Naive thymus-derived CD4-positive, alpha-beta T cell (primary cell): ENCODE data around the gene CDH4. TPM values are rescaled to one million over a fixed set of nuclear protein-coding genes. Genes with fewer than 3 reads are reported as not detected.

ENCODE experiments used
- ATAC-seq: fragments of 150-1000 bp; cut with Tn5 transposase; 2 replicates; pipeline ENCODE4 v1.10.0; 2021; ENCODE audit warnings: mild to moderate bottlenecking, moderate library complexity
- CTCF ChIA-PET: fragments of 350-600 bp; sonication (Branson Sonifier 250); formaldehyde crosslinking; loops from one replicate; lab custom pipeline; 2021; ENCODE audit warnings: antibody characterized with exemption; lab: Charles Lee
- POLR2A ChIA-PET: fragments of 350-600 bp; sonication (Branson Sonifier 250); formaldehyde crosslinking; loops from one replicate; lab custom pipeline; 2021; ENCODE audit warnings: antibody characterized with exemption, inconsistent platforms; lab: Charles Lee
- DNase-seq, 9 donors: peaks; one replicate each; pipeline versions ENCODE4 v3.0.0 to v3.0.0-alpha.2; 2020 to 2022; ENCODE audit warnings: mixed read lengths in 1 of 9
- H3K27ac ChIP-seq: one replicate; pipeline ENCODE4 v1.7.0; 2013; ENCODE audit warnings: mild to moderate bottlenecking, low read depth, low read length, moderate library complexity
- H3K27me3 ChIP-seq, 2 donors: one replicate each; pipeline ENCODE4 v1.7.0; 2013; ENCODE audit warnings: low read length in 2 of 2, mild to moderate bottlenecking in 2 of 2, moderate library complexity in 2 of 2; ENCODE audit not compliant: control insufficient read depth in 2 of 2, insufficient read depth in 2 of 2
- H3K36me3 ChIP-seq, 3 experiments: 1 replicate in 2 of 3; 2 replicates in 1 of 3; pipeline ENCODE4 v1.7.0; 2013; ENCODE audit warnings: low read length in 3 of 3, mild to moderate bottlenecking in 3 of 3, moderate library complexity in 1 of 3; ENCODE audit not compliant: insufficient read depth in 3 of 3, control insufficient read depth in 2 of 3
- H3K4me1 ChIP-seq, 2 donors: one replicate each; pipeline ENCODE4 v1.7.0; 2013; ENCODE audit warnings: low read length in 2 of 2, mild to moderate bottlenecking in 2 of 2, moderate library complexity in 1 of 2; ENCODE audit not compliant: control insufficient read depth in 2 of 2, insufficient read depth in 2 of 2
- H3K4me3 ChIP-seq: 2 replicates; pipeline ENCODE4 v1.7.0; 2013; ENCODE audit warnings: mild to moderate bottlenecking, low read length
- H3K9me3 ChIP-seq, 3 experiments: 1 replicate in 2 of 3; 2 replicates in 1 of 3; pipeline ENCODE4 v1.7.0; 2013; ENCODE audit warnings: low read length in 3 of 3; ENCODE audit not compliant: control insufficient read depth in 2 of 3
- H3K27ac Mint-ChIP-seq, 9 donors: one replicate each; pipeline ENCODE4 v1.8.0; 2020 to 2022; ENCODE audit warnings: mixed read lengths in 9 of 9, mild to moderate bottlenecking in 8 of 9, moderate library complexity in 5 of 9, inconsistent platforms in 2 of 9
- H3K27me3 Mint-ChIP-seq, 5 donors: one replicate each; pipeline ENCODE4 v1.8.0; 2021 to 2022; ENCODE audit warnings: mixed read lengths in 5 of 5, mild to moderate bottlenecking in 1 of 5
- H3K36me3 Mint-ChIP-seq, 5 donors: one replicate each; pipeline ENCODE4 v1.8.0; 2020 to 2022; ENCODE audit warnings: mixed read lengths in 5 of 5, mild to moderate bottlenecking in 3 of 5, inconsistent platforms in 1 of 5
- H3K4me1 Mint-ChIP-seq, 7 donors: one replicate each; pipeline ENCODE4 v1.8.0; 2020 to 2022; ENCODE audit warnings: mixed read lengths in 7 of 7, mild to moderate bottlenecking in 3 of 7, inconsistent platforms in 1 of 7
- H3K4me3 Mint-ChIP-seq, 10 donors: one replicate each; pipeline ENCODE4 v1.8.0; 2020 to 2022; ENCODE audit warnings: mild to moderate bottlenecking in 10 of 10, mixed read lengths in 10 of 10, moderate library complexity in 6 of 10, inconsistent platforms in 2 of 10
- H3K9me3 Mint-ChIP-seq, 11 donors: one replicate each; pipeline ENCODE4 v1.8.0; 2020 to 2022; ENCODE audit warnings: mixed read lengths in 11 of 11, mild to moderate bottlenecking in 4 of 11, inconsistent platforms in 1 of 11, moderate library complexity in 1 of 11
- intact Hi-C, 2 donors: fragments of 100-400 bp; cut with micrococcal nuclease; formaldehyde crosslinking; loops; one replicate each; pipeline ENCODE4 v1.15.1; 2023
- polyA plus RNA-seq, 2 donors: library from polyadenylated mRNA; unstranded; fragments of 300-500 nt; fragmentation: Illumina TruSeq; gene quantifications; one replicate each; pipeline ENCODE4 v1.2.3, GENCODE V29; 2021
- total RNA-seq, 6 experiments: library from RNA in 5 of 6; stranded (reverse) in 5 of 6; gene quantifications; 1 replicate in 5 of 6; 2 replicates in 1 of 6; pipeline ENCODE4 v1.2.3 and lab custom pipeline; 2021 to 2026

Gene CDH4
- total and polyA plus RNA-seq, 7 experiments from 2014 or later = 0.05 to 0.43 (median 0.14) TPM; not detected in 1

DNA sequence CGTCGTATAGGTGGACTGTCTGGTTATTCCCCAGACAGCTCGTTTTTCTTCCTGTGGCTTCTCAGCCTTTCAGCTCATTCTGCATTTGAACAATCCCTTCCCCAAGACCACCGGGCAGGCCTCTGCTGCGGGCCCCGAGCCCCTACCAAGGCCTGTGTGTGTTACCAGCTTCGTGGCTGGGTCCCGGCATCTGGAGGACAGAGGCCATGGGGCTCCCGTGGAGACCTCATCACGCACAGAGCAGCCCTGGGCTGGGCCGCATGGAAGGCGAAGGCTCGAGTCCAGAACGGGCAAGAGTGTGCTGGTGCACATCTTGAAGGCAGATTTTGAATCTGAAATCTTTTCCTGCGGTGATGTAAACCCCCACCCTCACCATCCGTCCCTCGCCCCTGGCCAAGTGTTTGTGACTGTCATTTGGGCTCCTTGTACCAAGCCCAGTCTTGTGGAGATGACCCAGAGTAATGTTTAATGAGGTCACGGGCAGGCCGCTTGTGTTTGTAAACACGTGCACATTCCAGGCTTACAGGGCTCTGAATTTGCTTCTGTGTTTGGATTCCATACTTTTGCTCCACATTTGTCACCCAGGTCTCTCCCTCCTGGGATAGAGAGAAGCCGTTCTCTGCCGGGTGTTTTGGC is 119.6 kb downstream of the CDH4 start:
- no peak for ATAC-seq
- Mint-ChIP-seq H3K4me1 (no peaks in the 10 kb centered on the region), H3K27me3 (peaks cover 0 to 5% (median 0%) of the 10 kb centered on the region in 5 donors), H3K9me3 (peaks cover 0 to 5% (median under 1%) of the 10 kb centered on the region in 11 donors), H3K36me3 (no peaks in the 10 kb centered on the region), H3K27ac (no peak overlapping the region), H3K4me3 (no peak overlapping the region)
- Histone ChIP-seq H3K4me3 (no peak overlapping the region), H3K27ac (no peak overlapping the region), H3K27me3 (no peaks in the 10 kb centered on the region), H3K4me1 (no peaks in the 10 kb centered on the region), H3K36me3 (no peaks in the 10 kb centered on the region), H3K9me3 (no peaks in the 10 kb centered on the region)
- DNase-seq = no peak
- CTCF ChIA-PET = no interaction called here
- intact Hi-C loops = no loop called here
- POLR2A ChIA-PET = no interaction called here

- no peaks in the 10 kb centered on the region for H3K9me3 ChIP-seq
- no peak for DNase-seq
- intact Hi-C loops = no loop called here
- no peak overlapping the region for H3K4me3 Mint-ChIP-seq
- CTCF ChIA-PET = no interaction called here
- no peaks in the 10 kb centered on the region for H3K36me3 Mint-ChIP-seq
- H3K4me3 ChIP-seq = no peak overlapping the region
- peaks cover 0 to 4% (median 0%) of the 10 kb centered on the region in 5 donors for H3K27me3 Mint-ChIP-seq
- POLR2A ChIA-PET = no interaction called here
- no peaks in the 10 kb centered on the region for H3K36me3 ChIP-seq
- H3K27me3 ChIP-seq = no peaks in the 10 kb centered on the region
- no peak overlapping the region for H3K27ac ChIP-seq
- no peak for ATAC-seq
- H3K9me3 Mint-ChIP-seq = peaks cover 0 to 4% (median 2%) of the 10 kb centered on the region in 11 donors
- H3K27ac Mint-ChIP-seq = no peak overlapping the region
- H3K4me1 Mint-ChIP-seq = no peaks in the 10 kb centered on the region
- no peaks in the 10 kb centered on the region for H3K4me1 ChIP-seq
Observed at GRCh38 chr20:61372137-61373054, 120.3 kb downstream of the CDH4 start.

- ChIA-PET CTCF (no interaction called here), POLR2A (no interaction called here)
- H3K36me3 ChIP-seq = no peaks in the 10 kb centered on the region
- Mint-ChIP-seq H3K4me1 (no peaks in the 10 kb centered on the region), H3K9me3 (peaks cover 0 to 4% (median 2%) of the 10 kb centered on the region in 11 donors), H3K27me3 (peaks cover 0 to 4% (median 0%) of the 10 kb centered on the region in 5 donors), H3K4me3 (no peak overlapping the region), H3K36me3 (no peaks in the 10 kb centered on the region), H3K27ac (no peak overlapping the region)
- no peak for ATAC-seq
- H3K4me1 ChIP-seq = no peaks in the 10 kb centered on the region
- H3K27ac ChIP-seq = no peak overlapping the region
- intact Hi-C loops = no loop called here
- H3K9me3 ChIP-seq = no peaks in the 10 kb centered on the region
- DNase-seq = no peak
- H3K4me3 ChIP-seq = no peak overlapping the region
- H3K27me3 ChIP-seq = no peaks in the 10 kb centered on the region
Observed at GRCh38 chr20:61373055-61373399, 121.0 kb downstream of the CDH4 start.

GRCh38 chr20:61373956-61374545 is 122.0 kb downstream of the CDH4 start:
- POLR2A ChIA-PET = no interaction called here
- peaks cover 0 to 4% (median 0%) of the 10 kb centered on the region in 5 donors for H3K27me3 Mint-ChIP-seq
- Histone ChIP-seq H3K27me3 (no peaks in the 10 kb centered on the region), H3K4me3 (no peak overlapping the region), H3K9me3 (no peaks in the 10 kb centered on the region), H3K36me3 (no peaks in the 10 kb centered on the region), H3K4me1 (no peaks in the 10 kb centered on the region), H3K27ac (no peak overlapping the region)
- H3K36me3 Mint-ChIP-seq = no peaks in the 10 kb centered on the region
- peaks cover 0 to 4% (median 2%) of the 10 kb centered on the region in 11 donors for H3K9me3 Mint-ChIP-seq
- CTCF ChIA-PET = no interaction called here
- no peaks in the 10 kb centered on the region for H3K4me1 Mint-ChIP-seq
- ATAC-seq (no peak), DNase-seq (no peak)
- intact Hi-C loops = no loop called here
- H3K27ac Mint-ChIP-seq = no peak overlapping the region
- H3K4me3 Mint-ChIP-seq = no peak overlapping the region

GRCh38 chr20:61376541-61377240 is 124.6 kb downstream of the CDH4 start:
- Histone ChIP-seq H3K9me3 (no peaks in the 10 kb centered on the region), H3K4me1 (no peaks in the 10 kb centered on the region), H3K36me3 (no peaks in the 10 kb centered on the region), H3K4me3 (no peak overlapping the region), H3K27me3 (no peaks in the 10 kb centered on the region), H3K27ac (no peak overlapping the region)
- Mint-ChIP-seq H3K27ac (no peak overlapping the region), H3K36me3 (no peaks in the 10 kb centered on the region), H3K4me3 (no peak overlapping the region), H3K27me3 (peaks cover 0 to 4% (median 0%) of the 10 kb centered on the region in 5 donors), H3K4me1 (no peaks in the 10 kb centered on the region), H3K9me3 (peaks cover 0 to 10% (median 3%) of the 10 kb centered on the region in 11 donors)
- ATAC-seq = no peak
- intact Hi-C loops = no loop called here
- DNase-seq = no peak
- ChIA-PET CTCF (no interaction called here), POLR2A (no interaction called here)

- Histone ChIP-seq H3K4me1 (no peaks in the 10 kb centered on the region), H3K27ac (no peak overlapping the region), H3K27me3 (no peaks in the 10 kb centered on the region), H3K9me3 (no peaks in the 10 kb centered on the region), H3K4me3 (no peak overlapping the region), H3K36me3 (no peaks in the 10 kb centered on the region)
- no peak overlapping the region for H3K27ac Mint-ChIP-seq
- H3K4me1 Mint-ChIP-seq = no peaks in the 10 kb centered on the region
- intact Hi-C loops = no loop called here
- peaks cover 0 to 14% (median 4%) of the 10 kb centered on the region in 11 donors for H3K9me3 Mint-ChIP-seq
- ChIA-PET POLR2A (no interaction called here), CTCF (no interaction called here)
- H3K36me3 Mint-ChIP-seq = no peaks in the 10 kb centered on the region
- DNase-seq = no peak
- peaks cover 0 to 4% (median 0%) of the 10 kb centered on the region in 5 donors for H3K27me3 Mint-ChIP-seq
- no peak overlapping the region for H3K4me3 Mint-ChIP-seq
- no peak for ATAC-seq
Observed at GRCh38 chr20:61378694-61379355, 126.8 kb downstream of the CDH4 start.
